ENCODE measurements around the gene CRCP. TPM values are rescaled to one million over a fixed set of nuclear protein-coding genes. Genes with fewer than 3 reads are reported as not detected.
"Not testable (repeated sequence)": the region's sequence is repeated elsewhere in the genome, so short reads cannot be mapped to it uniquely, and the experiment has no call there.

Gene CRCP
- total and polyA plus RNA-seq, 10 of the 15 experiments (the other 5 are each of a cell fraction or from before 2014, with no cell fraction given) = 12.4 to 33.8 (median 29.1) TPM

GRCh38 chr7:66119245-66119850, 4.7 kb downstream of the CRCP start:
- 97% methylated on average over 4 of the region's 4 CpGs for WGBS (ENCODE audit: insufficient coverage, insufficient replicate concordance, low lambda C conversion rate, missing lambda C conversion rate)
- Histone ChIP-seq H4K20me1 (ENCODE audit: control insufficient read depth, insufficient read depth) (0 out of 2 replicates have a peak, but pooled peaks cover 6% of the 10 kb centered on the region), H3K9ac (ENCODE audit: control insufficient read depth, insufficient read depth, low read length) (no peak overlapping the region; the same call in 1 of the 2 replicates), H3K4me3 (0 out of 2 replicates have a peak overlapping the region, but pooled peaks have one; percentile 46), H3K36me3 (ENCODE audit: control insufficient read depth in 2 of 2, insufficient read depth in 2 of 2, low read length in 1 of 2) (no peaks in the 10 kb centered on the region; a peak in 2 of 4 replicates), H3K27me3 (replicated peaks in 1 of 2; ENCODE audit: control insufficient read depth in 2 of 2, insufficient read depth in 2 of 2, low read length in 1 of 2) (no peaks in the 10 kb centered on the region), H3K27ac (ENCODE audit: control insufficient read depth, insufficient read depth) (no peak overlapping the region; the same call in 1 of the 2 replicates), H2AFZ (ENCODE audit: control insufficient read depth, low read depth, low read length) (no peak overlapping the region), H3K4me2 (ENCODE audit: control insufficient read depth, insufficient read depth) (peak overlapping the region; percentile 61), H3K9me3 (replicated peaks; ENCODE audit: control insufficient read depth, insufficient read depth, low read length) (no peaks in the 10 kb centered on the region), H3K79me2 (ENCODE audit: control insufficient read depth, insufficient read depth, low read length) (peaks cover 74% of the 10 kb centered on the region), H3K4me1 (ENCODE audit: control insufficient read depth, insufficient read depth, low read length) (peaks cover 10% of the 10 kb centered on the region)
- DNase-seq (ENCODE audit: low read depth, low spot score) = no peak
- BruUV-seq (replicated peaks) = no TSS peak
- CTCF ChIA-PET = interaction anchor here (1.1 kb wide), 1 partner anchor 16 kb away, joined by 3 read pairs; no protein-coding TSS in a partner anchor
- RAD21 ChIA-PET (ENCODE audit: unreplicated experiment) = no interaction called here
- no peak for TF ChIP-seq CHD1 (IDR thresholded peaks at IDR 0.05; ENCODE audit: low read depth, low read length)
- TF ChIP-seq IKZF2 (IDR thresholded peaks at IDR 0.05) = no peak
- no peak for TF ChIP-seq CREM (IDR thresholded peaks at IDR 0.05; ENCODE audit: low read depth)
- in situ Hi-C loops (cut with MboI) = no loop called here
- intact Hi-C loops (cut with micrococcal nuclease; ENCODE audit: unreplicated experiment) = no loop called here
- SMC1A ChIA-PET (ENCODE audit: uncharacterized antibody, unreplicated experiment) = interaction anchor here (0.8 kb wide), 1 partner anchor 13 kb away, joined by 3 read pairs; no protein-coding TSS in a partner anchor
- no peak for ATAC-seq
- peak; percentile 31 for FAIRE-seq
- POLR2A ChIA-PET = no interaction called here

GRCh38 chr7:66123175-66123528, 8.5 kb downstream of the CRCP start:
- H3K79me2 ChIP-seq (ENCODE audit: control insufficient read depth, insufficient read depth, low read length) = peaks cover 71% of the 10 kb centered on the region
- in situ Hi-C loops (cut with MboI) = no loop called here
- ChIA-PET SMC1A (ENCODE audit: uncharacterized antibody, unreplicated experiment) (no interaction called here), RAD21 (ENCODE audit: unreplicated experiment) (no interaction called here), CTCF (no interaction called here), POLR2A (interaction anchor here (0.5 to 0.9 kb wide), 2 partner anchors 8 to 541 kb away, joined by 3 read pairs; partner anchors contain the start of gene CRCP)
- no peak overlapping the region for H2AFZ ChIP-seq (ENCODE audit: control insufficient read depth, low read depth, low read length)
- no TSS peak for BruUV-seq (replicated peaks)
- 0 out of 2 replicates have a peak, but pooled peaks cover 6% of the 10 kb centered on the region for H4K20me1 ChIP-seq (ENCODE audit: control insufficient read depth, insufficient read depth)
- no peaks in the 10 kb centered on the region for H3K27me3 ChIP-seq (replicated peaks in 1 of 2; ENCODE audit: control insufficient read depth in 2 of 2, insufficient read depth in 2 of 2, low read length in 1 of 2)
- no peak overlapping the region for H3K4me2 ChIP-seq (ENCODE audit: control insufficient read depth, insufficient read depth)
- H3K9me3 ChIP-seq (replicated peaks; ENCODE audit: control insufficient read depth, insufficient read depth, low read length) = no peaks in the 10 kb centered on the region
- no peak overlapping the region for H3K9ac ChIP-seq (ENCODE audit: control insufficient read depth, insufficient read depth, low read length)
- intact Hi-C loops (cut with micrococcal nuclease; ENCODE audit: unreplicated experiment) = no loop called here
- no peak overlapping the region for H3K27ac ChIP-seq (ENCODE audit: control insufficient read depth, insufficient read depth)
- TF ChIP-seq TAF1 (IDR thresholded peaks at IDR 0.05; ENCODE audit: borderline replicate concordance, low read depth, low read length) = no peak
- TF ChIP-seq CBX3 (IDR thresholded peaks at IDR 0.05; ENCODE audit: borderline replicate concordance, low read depth) = no peak
- TF ChIP-seq KLF5 (IDR thresholded peaks at IDR 0.05; ENCODE audit: partially characterized antibody) = no peak
- TF ChIP-seq CBX5 (IDR thresholded peaks at IDR 0.05; ENCODE audit: low read depth) = no peak
- no peak for TF ChIP-seq CTCF (IDR thresholded peaks at IDR 0.05 in 2 of 3, conservative IDR thresholded peaks at IDR 0.05 in 1 of 3; ENCODE audit: control insufficient read depth in 2 of 3, extremely low read depth in 1 of 3, insufficient read depth in 1 of 3, low read depth in 3 of 3, low read length in 3 of 3)
- H3K4me1 ChIP-seq (ENCODE audit: control insufficient read depth, insufficient read depth, low read length) = peaks cover 7% of the 10 kb centered on the region; the same call in 1 of the 2 replicates
- WGBS (ENCODE audit: insufficient coverage, insufficient replicate concordance, low lambda C conversion rate, missing lambda C conversion rate) = 98% methylated on average over 9 of the region's 9 CpGs
- no peak overlapping the region for H3K4me3 ChIP-seq
- no peaks in the 10 kb centered on the region; a peak in 2 of 4 replicates for H3K36me3 ChIP-seq (ENCODE audit: control insufficient read depth in 2 of 2, insufficient read depth in 2 of 2, low read length in 1 of 2)
- DNase-seq (ENCODE audit: low read depth, low spot score) (no peak), ATAC-seq (no peak), FAIRE-seq (no peak)

- H3K27ac ChIP-seq (ENCODE audit: control insufficient read depth, insufficient read depth); H3K9me3 ChIP-seq (replicated peaks; ENCODE audit: control insufficient read depth, insufficient read depth, low read length); in situ Hi-C loops (cut with MboI); H3K4me3 ChIP-seq; DNase-seq (ENCODE audit: low read depth, low spot score); intact Hi-C loops (cut with micrococcal nuclease; ENCODE audit: unreplicated experiment); H3K36me3 ChIP-seq (ENCODE audit: control insufficient read depth in 2 of 2, insufficient read depth in 2 of 2, low read length in 1 of 2); ATAC-seq; POLR2A ChIA-PET; H3K27me3 ChIP-seq (replicated peaks in 1 of 2; ENCODE audit: control insufficient read depth in 2 of 2, insufficient read depth in 2 of 2, low read length in 1 of 2); SMC1A ChIA-PET (ENCODE audit: uncharacterized antibody, unreplicated experiment); H2AFZ ChIP-seq (ENCODE audit: control insufficient read depth, low read depth, low read length); H4K20me1 ChIP-seq (ENCODE audit: control insufficient read depth, insufficient read depth); RAD21 ChIA-PET (ENCODE audit: unreplicated experiment); H3K4me1 ChIP-seq (ENCODE audit: control insufficient read depth, insufficient read depth, low read length); H3K9ac ChIP-seq (ENCODE audit: control insufficient read depth, insufficient read depth, low read length); H3K4me2 ChIP-seq (ENCODE audit: control insufficient read depth, insufficient read depth); FAIRE-seq; BruUV-seq (replicated peaks): not testable (repeated sequence)
- H3K79me2 ChIP-seq (ENCODE audit: control insufficient read depth, insufficient read depth, low read length) = peaks cover 66% of the 10 kb centered on the region
- CTCF ChIA-PET = interaction anchor here (0.6 kb wide), 1 partner anchor 95 kb away, joined by 3 read pairs; no protein-coding TSS in a partner anchor
- WGBS (ENCODE audit: insufficient coverage, insufficient replicate concordance, low lambda C conversion rate, missing lambda C conversion rate) = 99% methylated on average over 5 of the region's 5 CpGs
Measured at GRCh38 chr7:66124569-66124861, 9.9 kb downstream of the CRCP start.
